ENCODE measurements around the gene PUS10. TPM values are rescaled to one million over a fixed set of nuclear protein-coding genes. Genes with fewer than 3 reads are reported as not detected.

The PUS10 gene
- total RNA-seq, 4 donors from 2014 or later: 3.8 to 26.4 (median 12.1) TPM

- Histone ChIP-seq H3K36me3 (peaks cover 0 to 6% (median 2%) of the 10 kb centered on the region in 4 donors), H3K4me1 (peaks cover 0 to 3% (median 0%) of the 10 kb centered on the region in 4 donors), H3K9me3 (no peaks in the 10 kb centered on the region), H3K27ac (no peak overlapping the region), H3K27me3 (no peaks in the 10 kb centered on the region), H3K4me3 (no peak overlapping the region)
- intact Hi-C loops (cut with DNase I; ENCODE audit: low total_unique reads) (no loop called here), in situ Hi-C loops (cut with MboI; ENCODE audit: low pct_ligation_motif_present in 1 of 4, low pct_unique_long_range_greater_than_20kb in 1 of 4, low sequenced_read_pairs in 3 of 4) (no loop called here)
- 72 to 85% methylated on average over 2 of the region's 2 CpGs for WGBS, 2 donors (ENCODE audit: low coverage in 1 of 2)
- TF ChIP-seq CTCF (IDR thresholded peaks at IDR 0.05): no peak
- no peak for TF ChIP-seq POLR2A (IDR thresholded peaks at IDR 0.05)
- no peak for TF ChIP-seq EP300 (IDR thresholded peaks at IDR 0.05; ENCODE audit: low read depth)
- TF ChIP-seq POLR2AphosphoS5 (IDR thresholded peaks at IDR 0.05): no peak
- DNase-seq: no peak
Measured at GRCh38 chr2:60945341-60945740, 72.7 kb downstream of the PUS10 start.

- DNase-seq: no peak
- no peak for TF ChIP-seq CTCF (IDR thresholded peaks at IDR 0.05)
- no peak for TF ChIP-seq POLR2A (IDR thresholded peaks at IDR 0.05)
- no peak for TF ChIP-seq EP300 (IDR thresholded peaks at IDR 0.05; ENCODE audit: low read depth)
- TF ChIP-seq POLR2AphosphoS5 (IDR thresholded peaks at IDR 0.05): no peak
- WGBS, 2 donors (ENCODE audit: low coverage in 1 of 2): 76 to 89% methylated on average over 2 of the region's 2 CpGs
- intact Hi-C loops (cut with DNase I; ENCODE audit: low total_unique reads) (no loop called here), in situ Hi-C loops (cut with MboI; ENCODE audit: low pct_ligation_motif_present in 1 of 4, low pct_unique_long_range_greater_than_20kb in 1 of 4, low sequenced_read_pairs in 3 of 4) (no loop called here)
- no peaks in the 10 kb centered on the region for H3K9me3 ChIP-seq
- H3K4me3 ChIP-seq: no peak overlapping the region
- peaks cover 0 to 7% (median 2%) of the 10 kb centered on the region in 4 donors for H3K36me3 ChIP-seq
- H3K27ac ChIP-seq: no peak overlapping the region
- H3K4me1 ChIP-seq: peaks cover 0 to 2% (median 0%) of the 10 kb centered on the region in 4 donors
- no peaks in the 10 kb centered on the region for H3K27me3 ChIP-seq
Measured at GRCh38 chr2:60939622-60940021, 78.4 kb downstream of the PUS10 start.

GRCh38 chr2:60938301-60938700, 79.8 kb downstream of the PUS10 start:
- DNase-seq: no peak
- WGBS, 2 donors (ENCODE audit: low coverage in 1 of 2): 96 to 100% methylated on average over 1 to 7 of the region's 7 CpGs
- intact Hi-C loops (cut with DNase I; ENCODE audit: low total_unique reads): no loop called here
- no peak for TF ChIP-seq POLR2A (IDR thresholded peaks at IDR 0.05)
- no peak for TF ChIP-seq POLR2AphosphoS5 (IDR thresholded peaks at IDR 0.05)
- no peak for TF ChIP-seq CTCF (IDR thresholded peaks at IDR 0.05)
- TF ChIP-seq EP300 (IDR thresholded peaks at IDR 0.05; ENCODE audit: low read depth): no peak
- H3K9me3 ChIP-seq: no peaks in the 10 kb centered on the region
- no peak overlapping the region for H3K4me3 ChIP-seq
- H3K27me3 ChIP-seq: no peaks in the 10 kb centered on the region
- H3K27ac ChIP-seq: no peak overlapping the region
- in situ Hi-C loops (cut with MboI; ENCODE audit: low pct_ligation_motif_present in 1 of 4, low pct_unique_long_range_greater_than_20kb in 1 of 4, low sequenced_read_pairs in 3 of 4): no loop called here
- peaks cover 0 to 5% (median 0%) of the 10 kb centered on the region in 4 donors for H3K4me1 ChIP-seq
- H3K36me3 ChIP-seq: peaks cover 0 to 7% (median 0%) of the 10 kb centered on the region in 4 donors

- Histone ChIP-seq H3K27me3 (no peaks in the 10 kb centered on the region), H3K27ac (no peak overlapping the region), H3K9me3 (no peaks in the 10 kb centered on the region), H3K4me1 (peaks cover 0 to 5% (median 0%) of the 10 kb centered on the region in 4 donors), H3K4me3 (no peak overlapping the region), H3K36me3 (peaks cover 0 to 7% (median 0%) of the 10 kb centered on the region in 4 donors)
- no peak for DNase-seq
- in situ Hi-C loops (cut with MboI; ENCODE audit: low pct_ligation_motif_present in 1 of 4, low pct_unique_long_range_greater_than_20kb in 1 of 4, low sequenced_read_pairs in 3 of 4): no loop called here
- 86 to 93% methylated on average over 1 to 5 of the region's 5 CpGs for WGBS, 2 donors (ENCODE audit: low coverage in 1 of 2)
- no peak for TF ChIP-seq EP300 (IDR thresholded peaks at IDR 0.05; ENCODE audit: low read depth)
- no peak for TF ChIP-seq CTCF (IDR thresholded peaks at IDR 0.05)
- no peak for TF ChIP-seq POLR2A (IDR thresholded peaks at IDR 0.05)
- no peak for TF ChIP-seq POLR2AphosphoS5 (IDR thresholded peaks at IDR 0.05)
- intact Hi-C loops (cut with DNase I; ENCODE audit: low total_unique reads): no loop called here
Measured at GRCh38 chr2:60936757-60937156, 81.3 kb downstream of the PUS10 start.
